VCaP (cell line): ENCODE measurements around the gene SULT6B1.

ENCODE experiments used
- H3K27ac ChIP-seq: fragments of 450-650 bp; 2 replicates; pipeline ENCODE4 v1.5.1; 2017
- CTCF ChIP-seq: fragments of 450-650 bp; conservative IDR thresholded peaks from 2 replicates; pipeline ENCODE4 v1.5.1; 2017; ENCODE audit warnings: mild to moderate bottlenecking, moderate library complexity

The SULT6B1 gene

GRCh38 chr2:37171624-37171950 lies 16.9 kb downstream of the SULT6B1 start:
- H3K27ac ChIP-seq: no peak overlapping the region
- no peak for TF ChIP-seq CTCF

- H3K27ac ChIP-seq: no peak overlapping the region
Measured at GRCh38 chr2:37168217-37168981, 20.1 kb downstream of the SULT6B1 start.

GRCh38 chr2:37167636-37168180 lies 20.8 kb downstream of the SULT6B1 start:
- H3K27ac ChIP-seq: no peak overlapping the region
- TF ChIP-seq CTCF: no peak

More at GRCh38 chr2:37168217-37168981, 20.1 kb downstream of the SULT6B1 start:
- TF ChIP-seq CTCF: peak; percentile 85

GRCh38 chr2:37164757-37165156 lies 23.7 kb downstream of the SULT6B1 start:
- H3K27ac ChIP-seq: no peak overlapping the region
- no peak for TF ChIP-seq CTCF

GRCh38 chr2:37156857-37157714 lies 31.4 kb downstream of the SULT6B1 start, which contains the start of gene EIF2AK2:
Gene EIF2AK2, minus strand, starts transcription at chr2:37156980. Its CDS starts 9,174 bp downstream, at chr2:37147806.
- H3K27ac ChIP-seq: peak within 1 kb of the TSS; percentile 98

GRCh38 chr2:37156071-37156856 lies 32.2 kb downstream of the SULT6B1 start:
- peak overlapping the region; percentile 98 for H3K27ac ChIP-seq
- TF ChIP-seq CTCF: no peak

More at GRCh38 chr2:37156857-37157714, 31.4 kb downstream of the SULT6B1 start, which contains the start of gene EIF2AK2:
- TF ChIP-seq CTCF: no peak
